ENCODE data around the gene PNMA6E. TPM values are rescaled to one million over a fixed set of nuclear protein-coding genes. Genes with fewer than 3 reads are reported as not detected.

PNMA6E gene
- total and polyA plus RNA-seq, 9 of the 15 experiments (the other 6 are each of a cell fraction or from before 2014, with no cell fraction given): 0.03 TPM; not detected in 8

DNA sequence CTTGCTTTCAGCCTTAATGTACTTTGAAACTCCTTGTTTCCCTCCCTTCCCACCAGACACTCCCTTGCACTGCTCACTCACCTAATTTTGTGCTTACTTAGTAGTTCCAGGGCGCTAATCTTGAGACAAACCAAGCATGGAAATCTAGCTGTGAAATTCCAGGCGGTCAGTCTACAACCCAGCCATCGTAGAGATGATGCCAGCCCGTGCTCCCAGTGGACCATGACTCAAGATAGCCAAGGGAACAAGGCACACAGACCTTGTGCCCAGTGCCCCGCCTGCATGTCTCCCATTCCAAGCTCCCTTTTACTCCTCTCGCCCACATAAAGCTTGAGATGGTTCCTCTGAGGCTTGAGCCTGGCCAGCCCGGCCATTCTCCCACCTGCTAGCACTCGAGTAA is 33.7 kb upstream of the PNMA6E start:
- 30% methylated on average over 3 of the region's 8 CpGs for WGBS (ENCODE audit: insufficient coverage, low coverage, missing lambda C conversion rate)
- TF ChIP-seq ZNF3 (CRISPR knock-in tag; IDR thresholded peaks at IDR 0.05) (no peak), STAT5A (IDR thresholded peaks at IDR 0.05; ENCODE audit: borderline replicate concordance, low read length) (no peak), ZNF41 (CRISPR knock-in tag; conservative IDR thresholded peaks at IDR 0.05) (no peak), HOXB6 (CRISPR knock-in tag; IDR thresholded peaks at IDR 0.05; ENCODE audit: borderline replicate concordance) (no peak), ZBTB8A (IDR thresholded peaks at IDR 0.05; ENCODE audit: partially characterized antibody) (no peak)
- POLR2A ChIA-PET: interaction anchor here (0.6 kb wide), 1 partner anchor 28 kb away, joined by 3 read pairs; no protein-coding TSS in a partner anchor
- Histone ChIP-seq H3K36me3 (ENCODE audit: control insufficient read depth, insufficient read depth, low read length) (no peaks in the 10 kb centered on the region), H3K4me1 (replicated peaks in 1 of 2; ENCODE audit: control insufficient read depth in 2 of 2, insufficient read depth in 2 of 2, low read length in 2 of 2) (no peaks in the 10 kb centered on the region; a peak in 1 of 5 replicates), H2AFZ (ENCODE audit: low read depth, low read length) (no peak overlapping the region), H3K9ac (ENCODE audit: insufficient read depth in 1 of 2, low read depth in 2 of 2, low read length in 2 of 2) (no peak overlapping the region), H3K4me3 (no peak overlapping the region), H3K9me1 (ENCODE audit: control insufficient read depth, insufficient read depth, low read length) (no peaks in the 10 kb centered on the region), H4K20me1 (replicated peaks; ENCODE audit: control insufficient read depth, insufficient read depth, low read length) (no peaks in the 10 kb centered on the region), H3K79me2 (ENCODE audit: control insufficient read depth, insufficient read depth, low read length) (no peaks in the 10 kb centered on the region), H3K9me3 (replicated peaks; ENCODE audit: control insufficient read depth, insufficient read depth, low read depth, low read length) (no peaks in the 10 kb centered on the region), H3K27me3 (ENCODE audit: control insufficient read depth in 2 of 2, insufficient read depth in 2 of 2, low read length in 2 of 2) (peaks cover 7 to 16% of the 10 kb centered on the region in 2 experiments; a peak in 3 of 5 replicates), H3K4me2 (ENCODE audit: insufficient read depth, low read length) (no peak overlapping the region), H3K27ac (ENCODE audit: extremely low read depth, low read depth, low read length) (no peak overlapping the region)
- FAIRE-seq (no peak), DNase-seq (ENCODE audit: extremely low read depth in 1 of 4, low spot score in 3 of 4) (no peak), ATAC-seq (no peak)
- CTCF ChIA-PET (ENCODE audit: low intra/inter-chr PET ratio): no interaction called here
- no TSS peak for BruUV-seq (replicated peaks)
- in situ Hi-C loops (cut with MboI): no loop called here
- intact Hi-C loops (cut with micrococcal nuclease): loop anchor here (5.0 to 10.0 kb wide), 2 partner anchors 32 to 400 kb away; partner anchors contain the start of gene PNMA6E

DNA sequence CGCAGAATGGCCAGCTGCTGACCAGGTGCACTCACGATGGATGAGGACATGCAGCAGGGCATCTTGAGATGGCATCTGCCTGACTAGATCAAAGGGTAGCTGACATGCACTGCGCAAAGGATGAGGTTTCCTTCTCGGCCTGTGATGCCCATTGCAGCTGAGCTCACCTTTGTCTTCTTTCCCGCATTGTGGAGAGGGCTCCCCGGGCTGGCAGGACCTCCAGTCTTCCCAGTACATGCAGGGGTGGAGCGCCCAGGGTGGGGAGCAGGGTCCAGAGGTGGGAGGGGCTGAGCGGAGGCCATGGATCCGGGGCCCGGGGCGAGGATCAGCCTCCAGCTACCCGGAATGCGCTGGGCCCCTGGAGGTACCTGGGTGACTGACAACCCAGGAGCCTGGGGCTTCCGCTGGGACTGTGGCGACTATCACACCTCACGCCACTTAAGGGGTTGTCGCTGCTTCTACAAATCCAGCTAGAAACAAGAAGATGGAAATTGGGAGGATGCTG is 32.7 kb upstream of the PNMA6E start:
- Histone ChIP-seq H3K9me3 (replicated peaks; ENCODE audit: control insufficient read depth, insufficient read depth, low read depth, low read length) (no peaks in the 10 kb centered on the region; the same call in 1 of the 2 replicates), H3K79me2 (ENCODE audit: control insufficient read depth, insufficient read depth, low read length) (no peaks in the 10 kb centered on the region), H3K4me3 (no peak overlapping the region), H3K9ac (ENCODE audit: insufficient read depth in 1 of 2, low read depth in 2 of 2, low read length in 2 of 2) (no peak overlapping the region), H3K27ac (ENCODE audit: extremely low read depth, low read depth, low read length) (no peak overlapping the region), H3K9me1 (ENCODE audit: control insufficient read depth, insufficient read depth, low read length) (no peaks in the 10 kb centered on the region), H4K20me1 (replicated peaks; ENCODE audit: control insufficient read depth, insufficient read depth, low read length) (no peaks in the 10 kb centered on the region), H3K36me3 (ENCODE audit: control insufficient read depth, insufficient read depth, low read length) (no peaks in the 10 kb centered on the region), H2AFZ (ENCODE audit: low read depth, low read length) (no peak overlapping the region), H3K4me2 (ENCODE audit: insufficient read depth, low read length) (no peak overlapping the region), H3K4me1 (replicated peaks in 1 of 2; ENCODE audit: control insufficient read depth in 2 of 2, insufficient read depth in 2 of 2, low read length in 2 of 2) (no peaks in the 10 kb centered on the region; a peak in 1 of 5 replicates), H3K27me3 (ENCODE audit: control insufficient read depth in 2 of 2, insufficient read depth in 2 of 2, low read length in 2 of 2) (peaks cover 7 to 15% of the 10 kb centered on the region in 2 experiments; a peak in 3 of 5 replicates)
- in situ Hi-C loops (cut with MboI) (no loop called here), intact Hi-C loops (cut with micrococcal nuclease) (loop anchor here (10.0 kb wide), 1 partner anchor 399 kb away; no protein-coding TSS in a partner anchor)
- WGBS (ENCODE audit: insufficient coverage, low coverage, missing lambda C conversion rate): 8% methylated on average over 9 of the region's 17 CpGs
- ChIA-PET CTCF (ENCODE audit: low intra/inter-chr PET ratio) (no interaction called here), POLR2A (interaction anchor here (0.8 kb wide), 1 partner anchor 18 kb away, joined by 5 read pairs; no protein-coding TSS in a partner anchor)
- DNase-seq (ENCODE audit: extremely low read depth in 1 of 4, low spot score in 3 of 4) (no peak), FAIRE-seq (no peak), ATAC-seq (no peak)
- no TSS peak for BruUV-seq (replicated peaks)
- TF ChIP-seq STAT5A (IDR thresholded peaks at IDR 0.05; ENCODE audit: borderline replicate concordance, low read length): no peak
- TF ChIP-seq ZNF764 (CRISPR knock-in tag; IDR thresholded peaks at IDR 0.05; ENCODE audit: low read depth): no peak
- no peak for TF ChIP-seq ETS2 (tag; IDR thresholded peaks at IDR 0.05; ENCODE audit: borderline replicate concordance, poor library complexity, severe bottlenecking)
- no peak for TF ChIP-seq LEF1 (IDR thresholded peaks at IDR 0.05)
- TF ChIP-seq ARHGAP35 (IDR thresholded peaks at IDR 0.05; ENCODE audit: partially characterized antibody): no peak
- no peak for TF ChIP-seq SREBF1 (IDR thresholded peaks at IDR 0.05; ENCODE audit: borderline replicate concordance, low read depth, low read length)
- no peak for TF ChIP-seq ARID1B (IDR thresholded peaks at IDR 0.05)
- TF ChIP-seq, protein P1, sequence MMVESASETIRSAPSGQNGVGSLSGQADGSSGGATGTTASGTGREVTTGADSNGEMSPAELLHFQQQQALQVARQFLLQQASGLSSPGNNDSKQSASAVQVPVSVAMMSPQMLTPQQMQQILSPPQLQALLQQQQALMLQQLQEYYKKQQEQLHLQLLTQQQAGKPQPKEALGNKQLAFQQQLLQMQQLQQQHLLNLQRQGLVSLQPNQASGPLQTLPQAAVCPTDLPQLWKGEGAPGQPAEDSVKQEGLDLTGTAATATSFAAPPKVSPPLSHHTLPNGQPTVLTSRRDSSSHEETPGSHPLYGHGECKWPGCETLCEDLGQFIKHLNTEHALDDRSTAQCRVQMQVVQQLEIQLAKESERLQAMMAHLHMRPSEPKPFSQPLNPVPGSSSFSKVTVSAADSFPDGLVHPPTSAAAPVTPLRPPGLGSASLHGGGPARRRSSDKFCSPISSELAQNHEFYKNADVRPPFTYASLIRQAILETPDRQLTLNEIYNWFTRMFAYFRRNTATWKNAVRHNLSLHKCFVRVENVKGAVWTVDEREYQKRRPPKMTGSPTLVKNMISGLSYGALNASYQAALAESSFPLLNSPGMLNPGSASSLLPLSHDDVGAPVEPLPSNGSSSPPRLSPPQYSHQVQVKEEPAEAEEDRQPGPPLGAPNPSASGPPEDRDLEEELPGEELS (CRISPR knock-in tag; IDR thresholded peaks at IDR 0.05; ENCODE audit: borderline replicate concordance): no peak

Measured in K562 (cell line).